H1 (cell line): ENCODE results near the gene TP53BP2. TPM values are rescaled to one million over a fixed set of nuclear protein-coding genes. Genes with fewer than 3 reads are reported as not detected.

ENCODE experiments used
- CTCF ChIA-PET: fragments of 300-600 bp; sonication (Branson Sonifier 250); formaldehyde crosslinking; loops from one replicate; lab custom pipeline; 2021; ENCODE audit not compliant: partially characterized antibody; lab: Charles Lee
- POLR2A ChIA-PET: fragments of 300-600 bp; sonication (Branson Sonifier 250); formaldehyde crosslinking; loops from one replicate; lab custom pipeline; 2021; ENCODE audit warnings: inconsistent platforms; ENCODE audit not compliant: partially characterized antibody; lab: Charles Lee
- DNase-seq, 2 experiments: peaks; one replicate each; pipeline versions ENCODE4 v3.0.0 to v3.0.0-alpha.2; 2010 to 2022; ENCODE audit warnings: low spot score in 2 of 2, low read depth in 1 of 2, mixed read lengths in 1 of 2
- FAIRE-seq: peaks from 2 replicates; lab custom pipeline; 2011; peaks lifted over from hg19 to GRCh38; lab: Jason Lieb, UNC
- H2AFZ ChIP-seq: 2 replicates; pipeline ENCODE4 v1.8.1; 2012; ENCODE audit warnings: low read length, inconsistent platforms
- H2AK5ac ChIP-seq: 2 replicates; pipeline ENCODE4 v1.6.1; 2013; ENCODE audit warnings: low read depth, low read length
- H2BK120ac ChIP-seq: replicated peaks from 2 replicates; pipeline ENCODE3; 2013; ENCODE audit warnings: low read depth, low read length, inconsistent platforms
- H2BK12ac ChIP-seq: 2 replicates; pipeline ENCODE4 v1.6.1; 2013; ENCODE audit warnings: low read depth, low read length
- H2BK15ac ChIP-seq: 2 replicates; pipeline ENCODE4 v1.6.1; 2013; ENCODE audit warnings: low read length
- H2BK20ac ChIP-seq: 2 replicates; pipeline ENCODE4 v1.6.1; 2013; ENCODE audit warnings: low read length
- H2BK5ac ChIP-seq: 2 replicates; pipeline ENCODE4 v1.6.1; 2013; ENCODE audit warnings: low read depth, low read length
- H3K14ac ChIP-seq: 2 replicates; pipeline ENCODE4 v1.6.1; 2013; ENCODE audit warnings: inconsistent platforms; ENCODE audit not compliant: insufficient read length
- H3K18ac ChIP-seq: 2 replicates; pipeline ENCODE4 v1.6.1; 2013; ENCODE audit warnings: low read length; ENCODE audit errors: extremely low read depth
- H3K23ac ChIP-seq: 2 replicates; pipeline ENCODE4 v1.6.1; 2013; ENCODE audit warnings: inconsistent platforms; ENCODE audit not compliant: insufficient read length
- H3K23me2 ChIP-seq: 2 replicates; pipeline ENCODE4 v1.6.1; 2013; ENCODE audit warnings: low read depth, low read length
- H3K27ac ChIP-seq: 2 replicates; pipeline ENCODE4 v1.6.1; 2011; ENCODE audit warnings: low read depth, low read length, inconsistent platforms
- H3K27me3 ChIP-seq, 4 experiments: replicated peaks in 1 of 4; 1 replicate in 1 of 4; 2 replicates in 3 of 4; pipeline versions ENCODE4 v1.6.1 to v1.8.1; 2011 to 2013; ENCODE audit warnings: low read length in 3 of 4, mild to moderate bottlenecking in 3 of 4, inconsistent platforms in 2 of 4, mixed read lengths in 2 of 4, moderate library complexity in 1 of 4; ENCODE audit not compliant: control insufficient read depth in 3 of 4, insufficient read depth in 3 of 4; ENCODE audit errors: extremely low read depth in 1 of 4
- H3K36me3 ChIP-seq, 4 experiments: 2 replicates each; pipeline versions ENCODE4 v1.6.1 to v1.8.1; 2011 to 2013; ENCODE audit warnings: mild to moderate bottlenecking in 4 of 4, low read length in 3 of 4, moderate library complexity in 2 of 4, control low read depth in 1 of 4, inconsistent platforms in 1 of 4; ENCODE audit not compliant: insufficient read depth in 4 of 4, control insufficient read depth in 2 of 4
- H3K4ac ChIP-seq: replicated peaks from 2 replicates; pipeline ENCODE3; 2013; ENCODE audit warnings: low read length, low read depth, mixed read lengths, inconsistent platforms; ENCODE audit not compliant: insufficient read length
- H3K4me1 ChIP-seq, 4 experiments: replicated peaks in 1 of 4; 1 replicate in 1 of 4; 2 replicates in 3 of 4; pipeline versions ENCODE4 v1.6.1 to v1.8.1; 2011 to 2013; ENCODE audit warnings: low read length in 3 of 4, inconsistent platforms in 2 of 4, mixed read lengths in 1 of 4; ENCODE audit not compliant: insufficient read depth in 4 of 4, control insufficient read depth in 3 of 4
- H3K4me2 ChIP-seq, 2 experiments: 2 replicates each; pipeline versions ENCODE4 v1.6.1 to v1.8.1; 2011 to 2013; ENCODE audit warnings: low read depth in 2 of 2, low read length in 2 of 2, control low read depth in 1 of 2, inconsistent platforms in 1 of 2, mild to moderate bottlenecking in 1 of 2; ENCODE audit not compliant: insufficient read depth in 1 of 2
- H3K4me3 ChIP-seq, 4 experiments: fragments of 200-600, 300-600 bp in 1 of 4; sonication (generic), shearing (Covaris generic), sonication (Bioruptor Twin) in 1 of 4; 2 replicates each; pipeline versions ENCODE4 v1.5.1 to v1.8.1; 2011 to 2016; ENCODE audit warnings: low read length in 4 of 4, low read depth in 3 of 4, control low read depth in 2 of 4, inconsistent platforms in 2 of 4, mild to moderate bottlenecking in 2 of 4, mixed read lengths in 1 of 4, moderate library complexity in 1 of 4; ENCODE audit not compliant: insufficient read depth in 2 of 4; ENCODE audit errors: extremely low read depth in 1 of 4
- H3K56ac ChIP-seq: replicated peaks from 2 replicates; pipeline ENCODE3; 2013; ENCODE audit warnings: low read depth, mild to moderate bottlenecking, mixed read lengths, low read length, inconsistent platforms; ENCODE audit not compliant: insufficient read length
- H3K79me1 ChIP-seq: 2 replicates; pipeline ENCODE4 v1.6.1; 2013; ENCODE audit warnings: low read depth, low read length, control low read depth
- H3K79me2 ChIP-seq, 2 experiments: 2 replicates each; pipeline versions ENCODE4 v1.6.1 to v1.8.1; 2012 to 2013; ENCODE audit warnings: low read length in 2 of 2, mild to moderate bottlenecking in 2 of 2, inconsistent platforms in 1 of 2; ENCODE audit not compliant: insufficient read depth in 2 of 2, control insufficient read depth in 1 of 2
- H3K9ac ChIP-seq, 4 experiments: replicated peaks in 1 of 4; 1 replicate in 1 of 4; 2 replicates in 3 of 4; pipeline versions ENCODE4 v1.6.1 to v1.8.1; 2011 to 2013; ENCODE audit warnings: low read depth in 3 of 4, low read length in 3 of 4, control low read depth in 2 of 4, mild to moderate bottlenecking in 2 of 4, moderate library complexity in 2 of 4, inconsistent platforms in 1 of 4; ENCODE audit errors: extremely low read depth in 1 of 4
- H3K9me3 ChIP-seq, 2 experiments: 2 replicates each; pipeline versions ENCODE4 v1.6.1 to v1.8.1; 2012 to 2013; ENCODE audit warnings: mild to moderate bottlenecking in 2 of 2, moderate library complexity in 2 of 2, control low read depth in 1 of 2, inconsistent platforms in 1 of 2, low read depth in 1 of 2, low read length in 1 of 2, mixed read lengths in 1 of 2; ENCODE audit not compliant: insufficient read depth in 2 of 2
- H4K20me1 ChIP-seq, 2 experiments: replicated peaks in 1 of 2; 2 replicates each; pipeline versions ENCODE3 to v1.8.1; 2011 to 2013; ENCODE audit warnings: inconsistent platforms in 2 of 2, low read length in 2 of 2, mild to moderate bottlenecking in 1 of 2; ENCODE audit not compliant: insufficient read depth in 2 of 2, control insufficient read depth in 1 of 2
- H4K5ac ChIP-seq: 2 replicates; pipeline ENCODE4 v1.6.1; 2013; ENCODE audit warnings: low read length, low read depth, mixed read lengths, inconsistent platforms; ENCODE audit not compliant: insufficient read length
- H4K8ac ChIP-seq: 2 replicates; pipeline ENCODE4 v1.8.0; 2013; ENCODE audit warnings: mild to moderate bottlenecking, moderate library complexity, low read length, inconsistent platforms; ENCODE audit not compliant: insufficient read depth; ENCODE audit errors: extremely low read depth
- H4K91ac ChIP-seq: replicated peaks from 2 replicates; pipeline ENCODE3; 2013; ENCODE audit warnings: low read length, mixed read lengths, inconsistent platforms; ENCODE audit not compliant: insufficient read length
- JUN ChIP-seq: IDR thresholded peaks from 2 replicates; pipeline ENCODE4 v1.6.1; 2011; ENCODE audit warnings: low read depth, mild to moderate bottlenecking, improper control_type of control experiment, low read length
- WGBS, 2 experiments: shearing (Covaris generic) in 1 of 2; methylation state at CpG; one replicate each; pipeline versions ENCODE4 v1.1.6 to v1.1.7; 2013 to 2015; ENCODE audit warnings: low lambda C conversion rate in 2 of 2, mixed read lengths in 2 of 2, inconsistent platforms in 1 of 2, low coverage in 1 of 2, missing lambda C conversion rate in 1 of 2; ENCODE audit not compliant: insufficient replicate concordance in 2 of 2, insufficient coverage in 1 of 2, insufficient read length in 1 of 2; ENCODE audit errors: extremely low coverage in 1 of 2, missing lambda C conversion rate in 1 of 2; 5-methylcytosine and 5-hydroxymethylcytosine counted together
- polyA plus RNA-seq, 7 experiments: library from polyadenylated mRNA; depleted of rRNA in 3 of 7; stranded (reverse) in 5 of 7; unstranded in 2 of 7; fragments of >200 nt in 5 of 7; fragments of 200-250 nt in 2 of 7; gene quantifications; 1 replicate in 5 of 7; 2 replicates in 1 of 7; 4 replicates in 1 of 7; pipeline versions ENCODE4 v1.2.1 to v1.2.3, GENCODE V29; 2011 to 2013; ENCODE audit warnings: missing spikeins in 2 of 7, mixed read lengths in 2 of 7
- total RNA-seq: library from RNA; stranded (reverse); fragmentation: NEBNext Ultra II Directional; extraction: Animal tissue kit (Norgen Biotek cat#: 25700); gene quantifications from 2 replicates; pipeline ENCODE4 v1.2.1, GENCODE V29; 2021

The TP53BP2 gene
- total and polyA plus RNA-seq, 2 of the 8 experiments (the other 6 are each of a cell fraction or from before 2014, with no cell fraction given), result 18.0 to 38.7 TPM

DNA sequence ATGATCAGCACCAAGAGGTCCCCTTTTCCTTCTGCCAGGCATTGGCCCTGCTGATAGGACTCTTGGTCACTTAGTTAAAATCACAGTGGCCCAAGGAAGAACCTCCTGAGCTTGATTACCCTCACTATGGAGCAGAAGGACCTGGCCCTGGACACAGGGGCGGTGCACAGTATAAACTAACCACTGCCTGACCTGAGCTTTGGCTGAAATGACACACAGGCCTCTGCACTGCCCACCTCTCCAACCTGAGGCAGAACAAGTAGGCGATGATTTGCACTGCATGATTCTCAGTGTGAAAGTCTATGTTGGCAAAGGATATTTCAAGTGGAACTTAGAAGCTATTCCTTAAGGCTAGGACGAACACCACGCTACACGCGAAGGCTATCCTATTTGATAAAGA is 84.9 kb downstream of the TP53BP2 start:
- H3K23ac ChIP-seq, result no peak overlapping the region
- H4K91ac ChIP-seq, result no peak overlapping the region
- CTCF ChIA-PET, result interaction anchor here (0.8 to 3.1 kb wide), 8 partner anchors 10 to 204 kb away, joined by 3 to 24 read pairs (median 5); no protein-coding TSS in a partner anchor
- WGBS, 2 experiments, result 93% methylated on average over 6 of the region's 6 CpGs; no CpG with 5 or more reads in 1 of the 2 experiments
- H2BK12ac ChIP-seq, result no peak overlapping the region
- no peaks in the 10 kb centered on the region for H3K27me3 ChIP-seq
- no peak overlapping the region for H3K18ac ChIP-seq
- H4K5ac ChIP-seq, result no peak overlapping the region
- H2BK15ac ChIP-seq, result no peak overlapping the region
- no peak overlapping the region for H3K4ac ChIP-seq
- POLR2A ChIA-PET, result interaction anchor here (1.0 to 1.5 kb wide), 3 partner anchors 9 to 14 kb away, joined by 3 to 4 read pairs (median 4); no protein-coding TSS in a partner anchor
- no peak overlapping the region for H2AFZ ChIP-seq
- H3K23me2 ChIP-seq, result no peaks in the 10 kb centered on the region
- no peak overlapping the region for H2BK120ac ChIP-seq
- H3K4me1 ChIP-seq, result no peaks in the 10 kb centered on the region
- no peak overlapping the region for H3K9ac ChIP-seq
- no peak overlapping the region for H3K4me2 ChIP-seq
- no peaks in the 10 kb centered on the region for H4K20me1 ChIP-seq
- no peak overlapping the region for H2BK5ac ChIP-seq
- H3K4me3 ChIP-seq, result no peak overlapping the region
- no peaks in the 10 kb centered on the region for H3K36me3 ChIP-seq
- H3K79me2 ChIP-seq, result no peaks in the 10 kb centered on the region
- no peak overlapping the region for H3K14ac ChIP-seq
- no peaks in the 10 kb centered on the region for H3K79me1 ChIP-seq
- H4K8ac ChIP-seq, result no peak overlapping the region
- no peak overlapping the region for H3K27ac ChIP-seq
- no peaks in the 10 kb centered on the region for H3K9me3 ChIP-seq
- FAIRE-seq (no peak), DNase-seq (no peak)
- H3K56ac ChIP-seq, result no peak overlapping the region
- H2AK5ac ChIP-seq, result no peak overlapping the region
- no peak overlapping the region for H2BK20ac ChIP-seq
- no peak for TF ChIP-seq JUN
